ENCODE data around the gene CAMK2B. TPM values are rescaled to one million over a fixed set of nuclear protein-coding genes. Genes with fewer than 3 reads are reported as not detected.

The CAMK2B gene
- total RNA-seq, 2 experiments from 2014 or later: not detected

Other genes starting within 250 kb of the CAMK2B start
- gene POLM, start 243.1 kb downstream of the CAMK2B start, total RNA-seq: 10 to 100 TPM; 31.8 to 38.2 TPM
- gene AEBP1, start 221.2 kb downstream of the CAMK2B start, total RNA-seq: 1 to 10 TPM; 4.1 to 4.8 TPM
- gene POLD2, start 202.0 kb downstream of the CAMK2B start, total RNA-seq: 100 to 1,000 TPM; 117 to 128 TPM
- not detected for gene MYL7, start 184.3 kb downstream of the CAMK2B start, total RNA-seq
- gene GCK, start 136.2 kb downstream of the CAMK2B start, total RNA-seq: not detected
- gene YKT6, start 124.6 kb downstream of the CAMK2B start, total RNA-seq: 10 to 100 TPM; 62.6 to 63.3 TPM
- gene NUDCD3, start 165.1 kb upstream of the CAMK2B start, total RNA-seq: 10 to 100 TPM; 74.3 to 75.9 TPM
- not detected for gene NPC1L1, start 215.7 kb upstream of the CAMK2B start, total RNA-seq
- 10 to 100 TPM; 83.6 to 84.9 TPM for gene DDX56, start 248.3 kb upstream of the CAMK2B start, total RNA-seq